Measurements from ENCODE around the gene SYTL3.

DNA sequence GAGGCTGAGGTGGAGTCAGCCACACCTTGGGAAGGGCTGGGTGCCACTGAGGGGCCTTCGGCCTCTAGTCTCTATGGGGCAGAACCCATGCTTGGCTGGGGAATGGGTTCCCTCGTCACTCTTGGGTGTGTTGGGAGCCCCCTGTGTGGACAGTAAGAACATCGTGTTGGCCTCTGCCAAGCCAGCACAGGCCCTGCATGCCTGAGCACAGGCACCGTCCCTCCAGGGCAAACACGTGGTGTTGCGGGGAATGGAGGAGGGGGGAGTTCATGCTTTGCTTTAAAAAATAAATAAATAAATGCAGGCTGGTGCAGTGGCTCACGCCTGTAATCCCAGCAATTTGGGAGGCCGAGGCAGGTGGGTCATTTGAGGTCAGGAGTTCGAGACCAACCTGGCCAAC lies 106.3 kb downstream of the SYTL3 start:
- TF ChIP-seq, protein P1, sequence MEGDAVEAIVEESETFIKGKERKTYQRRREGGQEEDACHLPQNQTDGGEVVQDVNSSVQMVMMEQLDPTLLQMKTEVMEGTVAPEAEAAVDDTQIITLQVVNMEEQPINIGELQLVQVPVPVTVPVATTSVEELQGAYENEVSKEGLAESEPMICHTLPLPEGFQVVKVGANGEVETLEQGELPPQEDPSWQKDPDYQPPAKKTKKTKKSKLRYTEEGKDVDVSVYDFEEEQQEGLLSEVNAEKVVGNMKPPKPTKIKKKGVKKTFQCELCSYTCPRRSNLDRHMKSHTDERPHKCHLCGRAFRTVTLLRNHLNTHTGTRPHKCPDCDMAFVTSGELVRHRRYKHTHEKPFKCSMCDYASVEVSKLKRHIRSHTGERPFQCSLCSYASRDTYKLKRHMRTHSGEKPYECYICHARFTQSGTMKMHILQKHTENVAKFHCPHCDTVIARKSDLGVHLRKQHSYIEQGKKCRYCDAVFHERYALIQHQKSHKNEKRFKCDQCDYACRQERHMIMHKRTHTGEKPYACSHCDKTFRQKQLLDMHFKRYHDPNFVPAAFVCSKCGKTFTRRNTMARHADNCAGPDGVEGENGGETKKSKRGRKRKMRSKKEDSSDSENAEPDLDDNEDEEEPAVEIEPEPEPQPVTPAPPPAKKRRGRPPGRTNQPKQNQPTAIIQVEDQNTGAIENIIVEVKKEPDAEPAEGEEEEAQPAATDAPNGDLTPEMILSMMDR (optimal IDR thresholded peaks at IDR 0.05 in 1 of 3, IDR thresholded peaks at IDR 0.05 in 1 of 3, conservative IDR thresholded peaks at IDR 0.05 in 1 of 3; ENCODE audit: extremely low read depth in 1 of 3, insufficient read depth in 2 of 3, low read length in 3 of 3) = no peak
- no peak for TF ChIP-seq EZH2 (IDR thresholded peaks at IDR 0.05; ENCODE audit: low read length)

Measured in keratinocyte (primary cell).